ENCODE data around the gene BZW2. TPM values are rescaled to one million over a fixed set of nuclear protein-coding genes. Genes with fewer than 3 reads are reported as not detected.

The BZW2 gene
- total RNA-seq, 1 donor: 61.8 TPM

DNA sequence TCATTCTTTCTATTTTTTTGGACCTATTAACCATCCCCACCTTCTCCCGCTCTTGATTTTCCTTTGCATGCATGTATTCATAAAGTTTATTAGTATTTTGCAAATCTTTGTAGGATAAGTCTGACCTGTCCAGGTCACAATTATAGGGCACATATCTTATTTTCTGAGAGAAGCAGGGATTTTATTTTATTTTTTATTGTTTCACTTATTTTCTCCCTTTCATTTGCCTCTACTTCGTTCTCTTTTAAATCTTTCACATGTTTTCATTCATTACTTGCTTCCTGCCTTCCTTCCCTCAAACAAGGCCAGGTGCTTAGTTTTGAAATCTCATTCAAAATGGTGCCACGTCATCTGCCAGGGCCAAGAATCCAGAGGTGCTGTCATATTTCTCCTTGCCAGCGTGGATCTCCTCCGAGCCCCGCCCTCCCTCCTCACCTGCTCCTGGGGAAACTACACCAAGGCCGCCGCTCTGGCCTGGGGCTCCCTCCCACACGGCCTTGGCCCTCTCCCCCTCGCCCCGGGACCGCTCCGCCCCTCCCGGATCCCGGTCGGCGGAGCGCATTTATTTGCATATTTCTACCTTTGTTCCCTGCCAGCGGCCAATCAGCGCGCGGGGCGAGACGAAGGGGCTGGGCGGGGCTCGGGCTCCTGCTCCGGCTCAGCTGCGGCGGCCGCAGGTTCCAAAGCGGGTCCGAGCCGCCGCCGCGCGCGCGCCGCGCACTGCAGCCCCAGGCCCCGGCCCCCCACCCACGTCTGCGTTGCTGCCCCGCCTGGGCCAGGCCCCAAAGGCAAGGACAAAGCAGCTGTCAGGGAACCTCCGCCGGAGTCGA is 107.3 kb downstream of the BZW2 start, which contains the start of gene TSPAN13:
TSPAN13 (plus strand) TSS at position 654 of the 830 bp plus-strand sequence. CDS start 213 bp downstream, outside the sequence.
- H3K4me3 ChIP-seq (ENCODE audit: low read depth, low read length): peak within 1 kb of the TSS; percentile 72
- TF ChIP-seq, protein P1, sequence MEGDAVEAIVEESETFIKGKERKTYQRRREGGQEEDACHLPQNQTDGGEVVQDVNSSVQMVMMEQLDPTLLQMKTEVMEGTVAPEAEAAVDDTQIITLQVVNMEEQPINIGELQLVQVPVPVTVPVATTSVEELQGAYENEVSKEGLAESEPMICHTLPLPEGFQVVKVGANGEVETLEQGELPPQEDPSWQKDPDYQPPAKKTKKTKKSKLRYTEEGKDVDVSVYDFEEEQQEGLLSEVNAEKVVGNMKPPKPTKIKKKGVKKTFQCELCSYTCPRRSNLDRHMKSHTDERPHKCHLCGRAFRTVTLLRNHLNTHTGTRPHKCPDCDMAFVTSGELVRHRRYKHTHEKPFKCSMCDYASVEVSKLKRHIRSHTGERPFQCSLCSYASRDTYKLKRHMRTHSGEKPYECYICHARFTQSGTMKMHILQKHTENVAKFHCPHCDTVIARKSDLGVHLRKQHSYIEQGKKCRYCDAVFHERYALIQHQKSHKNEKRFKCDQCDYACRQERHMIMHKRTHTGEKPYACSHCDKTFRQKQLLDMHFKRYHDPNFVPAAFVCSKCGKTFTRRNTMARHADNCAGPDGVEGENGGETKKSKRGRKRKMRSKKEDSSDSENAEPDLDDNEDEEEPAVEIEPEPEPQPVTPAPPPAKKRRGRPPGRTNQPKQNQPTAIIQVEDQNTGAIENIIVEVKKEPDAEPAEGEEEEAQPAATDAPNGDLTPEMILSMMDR (IDR thresholded peaks at IDR 0.05; ENCODE audit: insufficient read depth, low read length): no peak
- no peak for DNase-seq (ENCODE audit: low read depth)

DNA sequence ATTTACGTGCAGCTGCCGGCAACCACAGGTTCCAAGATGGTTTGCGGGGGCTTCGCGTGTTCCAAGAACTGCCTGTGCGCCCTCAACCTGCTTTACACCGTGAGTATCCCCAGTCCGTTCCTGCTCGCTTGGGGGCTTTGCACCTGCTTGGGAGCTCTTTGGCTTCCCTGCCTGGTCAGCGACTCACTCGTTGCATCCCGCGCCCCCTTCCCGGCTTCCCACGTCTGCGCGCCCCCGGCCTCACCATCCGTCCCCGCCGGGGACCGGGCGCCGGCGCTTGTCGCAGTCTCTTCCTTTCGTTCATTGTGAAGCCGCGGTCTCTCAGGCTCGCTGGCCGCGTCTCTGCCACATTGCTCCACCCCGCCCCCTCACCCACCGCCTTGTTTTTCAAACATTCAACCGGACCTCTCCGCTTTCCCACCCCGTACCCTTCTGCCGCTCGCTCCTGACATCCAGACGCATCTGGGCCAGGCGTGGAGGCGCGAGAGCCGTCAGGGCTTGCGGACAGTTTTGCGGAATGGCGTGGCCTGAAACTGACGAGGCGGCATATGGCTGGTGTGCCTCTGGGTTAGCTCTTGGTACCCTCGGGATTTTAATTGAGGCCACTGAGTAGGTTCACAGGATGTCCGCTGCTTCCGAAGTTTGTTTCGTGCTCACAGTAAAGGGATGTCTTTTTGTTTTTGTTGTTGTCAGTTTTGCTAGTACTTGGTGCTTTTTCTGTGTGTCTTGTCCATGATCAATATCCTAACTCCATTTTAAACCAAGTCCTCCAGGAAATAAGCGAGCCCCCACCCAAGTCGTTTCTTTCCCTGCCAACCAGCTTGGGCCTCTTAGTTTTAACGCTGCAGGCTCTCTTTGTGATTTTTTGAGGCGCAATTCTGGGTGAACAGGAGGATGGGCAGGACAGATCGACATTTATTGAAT is 108.2 kb downstream of the BZW2 start:
- no peak for DNase-seq (ENCODE audit: low read depth)
- peak overlapping the region; percentile 72 for H3K4me3 ChIP-seq (ENCODE audit: low read depth, low read length)
- TF ChIP-seq, protein P1 (IDR thresholded peaks at IDR 0.05; ENCODE audit: insufficient read depth, low read length): no peak

DNA sequence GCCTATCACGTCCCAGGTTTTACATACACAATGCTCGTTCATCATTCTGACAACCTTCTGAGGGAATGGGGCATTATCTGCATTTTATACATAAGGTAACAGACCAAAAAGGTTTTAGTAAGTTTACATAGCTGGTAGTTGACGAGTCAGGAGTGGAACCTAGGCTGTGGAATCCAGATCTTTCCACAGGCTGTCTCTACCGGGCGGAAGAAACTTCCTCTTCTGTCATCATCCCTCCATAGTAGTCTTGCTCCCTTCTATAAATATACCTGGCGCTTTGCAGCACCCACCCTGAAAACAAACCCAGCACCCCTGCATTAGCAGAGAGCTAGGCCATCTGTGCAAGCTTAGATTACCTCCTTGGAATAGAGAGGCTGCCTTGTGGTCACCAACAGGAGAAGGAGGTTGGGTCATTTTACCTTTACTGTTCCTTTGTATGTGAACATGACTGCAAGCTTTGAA is 108.9 kb downstream of the BZW2 start:
- DNase-seq (ENCODE audit: low read depth): no peak
- H3K4me3 ChIP-seq (ENCODE audit: low read depth, low read length): no peak overlapping the region
- TF ChIP-seq, protein P1 (IDR thresholded peaks at IDR 0.05; ENCODE audit: insufficient read depth, low read length): no peak

DNA sequence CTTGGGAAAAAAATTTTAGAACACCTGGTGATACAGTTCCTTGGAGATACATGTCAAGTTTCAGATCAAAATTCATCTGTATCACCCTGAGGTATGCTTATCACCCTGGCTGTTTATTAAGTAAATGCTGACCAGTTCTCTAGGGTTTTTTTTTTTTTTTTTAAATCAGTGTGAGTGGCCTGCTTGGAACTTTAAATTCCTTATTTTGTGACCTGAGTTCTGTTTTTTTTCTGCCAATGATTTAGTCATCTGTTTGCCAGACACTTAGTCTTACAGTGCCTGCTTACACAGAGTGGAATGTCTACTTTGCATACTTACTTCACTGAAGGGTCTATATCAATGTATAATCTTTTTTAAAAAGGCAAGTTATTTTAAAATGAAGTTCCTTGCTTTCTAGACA is 109.4 kb downstream of the BZW2 start:
- DNase-seq (ENCODE audit: low read depth): no peak

More for the DNA sequence above, 109.4 kb downstream of the BZW2 start:
- H3K4me3 ChIP-seq (ENCODE audit: low read depth, low read length): no peak overlapping the region
- TF ChIP-seq, protein P1 (IDR thresholded peaks at IDR 0.05; ENCODE audit: insufficient read depth, low read length): no peak

Other genes with a start within 250 kb of the BZW2 start
- gene CRPPA, start 224.6 kb upstream of the BZW2 start, total RNA-seq (ENCODE audit: low replicate concordance): 2.5 and 3.2 TPM in 2 replicates
- 0.36 TPM in 1 of 2 replicates, not detected in the other for gene SOSTDC1, start 180.4 kb upstream of the BZW2 start, total RNA-seq (ENCODE audit: low replicate concordance)
- gene LRRC72, start 119.4 kb upstream of the BZW2 start, total RNA-seq (ENCODE audit: low replicate concordance): not detected in 2 replicates
- 24.9 and 30.2 TPM in 2 replicates for gene ANKMY2, start 427 bp upstream of the BZW2 start, total RNA-seq (ENCODE audit: low replicate concordance)
- 4.3 TPM in 1 of 2 replicates, not detected in the other for gene TSPAN13, start 107.6 kb downstream of the BZW2 start, total RNA-seq (ENCODE audit: low replicate concordance)
- gene AGR2, start 158.8 kb downstream of the BZW2 start, total RNA-seq (ENCODE audit: low replicate concordance): 0.25 TPM in 1 of 2 replicates, not detected in the other
- not detected in 2 replicates for gene AGR3, start 235.8 kb downstream of the BZW2 start, total RNA-seq (ENCODE audit: low replicate concordance)